Calu3 (cell line): Measurements from ENCODE around the gene GPR107. TPM values are rescaled to one million over a fixed set of nuclear protein-coding genes. Genes with fewer than 3 reads are reported as not detected.

Experiments
- BruUV-seq: library from RNA; stranded (reverse); fragments of 400-500 nt; replicated peaks from 2 replicates; lab custom pipeline; 2021; lab: Mats Ljungman, UMichigan
- CTCF ChIA-PET: fragments of 300-600 bp; sonication (Branson Sonifier 250); formaldehyde crosslinking; loops from one replicate; lab custom pipeline; 2022; ENCODE audit warnings: antibody characterized with exemption; lab: Charles Lee
- DNase-seq: peaks from one replicate; pipeline ENCODE4 v3.0.0; 2022
- H3K27ac Mint-ChIP-seq: one replicate; pipeline ENCODE4 v1.8.0; 2022; ENCODE audit warnings: mixed read lengths; ENCODE audit not compliant: unreplicated experiment
- H3K27me3 Mint-ChIP-seq: one replicate; pipeline ENCODE4 v1.8.0; 2022; ENCODE audit warnings: mixed read lengths; ENCODE audit not compliant: unreplicated experiment
- H3K36me3 Mint-ChIP-seq: one replicate; pipeline ENCODE4 v1.8.0; 2022; ENCODE audit warnings: mild to moderate bottlenecking, moderate library complexity, mixed read lengths; ENCODE audit not compliant: insufficient read depth, unreplicated experiment
- H3K4me1 Mint-ChIP-seq: one replicate; pipeline ENCODE4 v1.8.0; 2022; ENCODE audit warnings: mild to moderate bottlenecking, low read depth, mixed read lengths; ENCODE audit not compliant: unreplicated experiment
- H3K4me3 Mint-ChIP-seq: one replicate; pipeline ENCODE4 v1.8.0; 2022; ENCODE audit warnings: mild to moderate bottlenecking, low read depth, moderate library complexity, mixed read lengths; ENCODE audit not compliant: unreplicated experiment
- H3K9me3 Mint-ChIP-seq: one replicate; pipeline ENCODE4 v1.8.0; 2022; ENCODE audit warnings: low read depth, mixed read lengths; ENCODE audit not compliant: unreplicated experiment
- intact Hi-C: fragments of 100-400 bp; cut with micrococcal nuclease; formaldehyde crosslinking; loops from one replicate; pipeline ENCODE4 v1.10.0; 2022; ENCODE audit not compliant: unreplicated experiment
- total RNA-seq: library from RNA; stranded (reverse); gene quantifications from 2 replicates; pipeline ENCODE4 v1.2.3, GENCODE V29; 2022
- TF ChIP-seq, protein P1 (sequence below): fragments of 200-600 bp; IDR thresholded peaks from one replicate; pipeline ENCODE4 v1.8.0; 2022; ENCODE audit warnings: antibody characterized with exemption; ENCODE audit not compliant: unreplicated experiment

Gene GPR107
- total RNA-seq, 1 experiment from 2014 or later, result 43.4 TPM

DNA sequence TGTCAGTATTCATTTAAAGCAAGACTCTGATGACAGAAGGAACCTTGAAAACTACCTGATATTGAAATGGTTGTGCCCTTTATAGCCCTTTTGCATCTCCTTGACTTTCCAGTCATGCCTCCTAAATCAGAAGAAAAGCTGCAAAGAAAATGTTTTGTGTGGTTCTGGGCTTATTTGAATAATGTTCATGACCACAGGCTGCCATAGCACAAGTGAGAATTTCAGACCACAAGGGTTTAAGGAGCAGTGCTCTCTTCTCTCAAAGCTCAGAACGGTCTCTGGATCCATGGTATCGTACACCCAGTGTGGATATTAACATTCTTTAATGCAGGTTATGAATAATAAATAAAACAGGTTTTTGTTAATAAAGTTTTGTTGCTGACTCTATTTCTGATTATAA, 54.2 kb downstream of the GPR107 start:
- intact Hi-C loops, result loop anchor here (1.0 kb wide), 1 partner anchor 128 kb away; no protein-coding TSS in a partner anchor
- BruUV-seq, result no TSS peak
- CTCF ChIA-PET, result interaction anchor here (0.5 to 0.7 kb wide), 2 partner anchors 282 to 350 kb away, joined by 3 to 4 read pairs; no protein-coding TSS in a partner anchor
- DNase-seq, result no peak
- Mint-ChIP-seq H3K27me3 (no peaks in the 10 kb centered on the region), H3K36me3 (peaks cover 4% of the 10 kb centered on the region), H3K4me3 (no peak overlapping the region), H3K9me3 (no peaks in the 10 kb centered on the region), H3K27ac (no peak overlapping the region), H3K4me1 (no peaks in the 10 kb centered on the region)
- TF ChIP-seq, protein P1, sequence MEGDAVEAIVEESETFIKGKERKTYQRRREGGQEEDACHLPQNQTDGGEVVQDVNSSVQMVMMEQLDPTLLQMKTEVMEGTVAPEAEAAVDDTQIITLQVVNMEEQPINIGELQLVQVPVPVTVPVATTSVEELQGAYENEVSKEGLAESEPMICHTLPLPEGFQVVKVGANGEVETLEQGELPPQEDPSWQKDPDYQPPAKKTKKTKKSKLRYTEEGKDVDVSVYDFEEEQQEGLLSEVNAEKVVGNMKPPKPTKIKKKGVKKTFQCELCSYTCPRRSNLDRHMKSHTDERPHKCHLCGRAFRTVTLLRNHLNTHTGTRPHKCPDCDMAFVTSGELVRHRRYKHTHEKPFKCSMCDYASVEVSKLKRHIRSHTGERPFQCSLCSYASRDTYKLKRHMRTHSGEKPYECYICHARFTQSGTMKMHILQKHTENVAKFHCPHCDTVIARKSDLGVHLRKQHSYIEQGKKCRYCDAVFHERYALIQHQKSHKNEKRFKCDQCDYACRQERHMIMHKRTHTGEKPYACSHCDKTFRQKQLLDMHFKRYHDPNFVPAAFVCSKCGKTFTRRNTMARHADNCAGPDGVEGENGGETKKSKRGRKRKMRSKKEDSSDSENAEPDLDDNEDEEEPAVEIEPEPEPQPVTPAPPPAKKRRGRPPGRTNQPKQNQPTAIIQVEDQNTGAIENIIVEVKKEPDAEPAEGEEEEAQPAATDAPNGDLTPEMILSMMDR, result no peak

DNA sequence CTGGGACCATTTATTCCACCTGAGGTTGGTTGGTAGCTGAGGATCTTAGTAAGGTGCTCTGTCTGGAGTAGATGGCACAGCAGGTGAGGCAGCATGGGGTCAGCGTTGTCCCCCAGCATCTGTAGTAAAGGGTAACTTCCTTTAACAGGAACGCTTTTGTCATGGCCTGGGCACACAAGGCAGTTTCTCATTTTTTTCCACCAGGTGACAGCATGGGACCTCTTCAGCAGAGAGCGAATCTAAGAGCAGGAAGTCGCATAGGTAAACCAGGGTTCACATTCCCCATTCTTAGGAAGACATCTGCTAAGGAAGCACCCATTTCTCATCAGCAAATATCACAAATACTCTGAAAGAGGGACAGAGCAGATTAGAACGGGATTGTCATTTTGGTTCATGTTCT, 56.5 kb downstream of the GPR107 start:
- DNase-seq, result no peak
- Mint-ChIP-seq H3K36me3 (peaks cover 4% of the 10 kb centered on the region), H3K4me1 (no peaks in the 10 kb centered on the region), H3K27ac (no peak overlapping the region), H3K4me3 (no peak overlapping the region), H3K9me3 (no peaks in the 10 kb centered on the region), H3K27me3 (no peaks in the 10 kb centered on the region)
- intact Hi-C loops, result no loop called here
- CTCF ChIA-PET, result no interaction called here
- no TSS peak for BruUV-seq
- TF ChIP-seq, protein P1, result no peak

- Mint-ChIP-seq H3K27ac (no peak overlapping the region), H3K4me1 (no peaks in the 10 kb centered on the region), H3K36me3 (peaks cover 4% of the 10 kb centered on the region), H3K9me3 (no peaks in the 10 kb centered on the region), H3K4me3 (no peak overlapping the region), H3K27me3 (no peaks in the 10 kb centered on the region)
- intact Hi-C loops, result no loop called here
- TF ChIP-seq, protein P1, result no peak
- CTCF ChIA-PET, result no interaction called here
- no TSS peak for BruUV-seq
- no peak for DNase-seq
These were observed 56.9 kb downstream of the GPR107 start for GRCh38 chr9:130110596-130111021.

DNA sequence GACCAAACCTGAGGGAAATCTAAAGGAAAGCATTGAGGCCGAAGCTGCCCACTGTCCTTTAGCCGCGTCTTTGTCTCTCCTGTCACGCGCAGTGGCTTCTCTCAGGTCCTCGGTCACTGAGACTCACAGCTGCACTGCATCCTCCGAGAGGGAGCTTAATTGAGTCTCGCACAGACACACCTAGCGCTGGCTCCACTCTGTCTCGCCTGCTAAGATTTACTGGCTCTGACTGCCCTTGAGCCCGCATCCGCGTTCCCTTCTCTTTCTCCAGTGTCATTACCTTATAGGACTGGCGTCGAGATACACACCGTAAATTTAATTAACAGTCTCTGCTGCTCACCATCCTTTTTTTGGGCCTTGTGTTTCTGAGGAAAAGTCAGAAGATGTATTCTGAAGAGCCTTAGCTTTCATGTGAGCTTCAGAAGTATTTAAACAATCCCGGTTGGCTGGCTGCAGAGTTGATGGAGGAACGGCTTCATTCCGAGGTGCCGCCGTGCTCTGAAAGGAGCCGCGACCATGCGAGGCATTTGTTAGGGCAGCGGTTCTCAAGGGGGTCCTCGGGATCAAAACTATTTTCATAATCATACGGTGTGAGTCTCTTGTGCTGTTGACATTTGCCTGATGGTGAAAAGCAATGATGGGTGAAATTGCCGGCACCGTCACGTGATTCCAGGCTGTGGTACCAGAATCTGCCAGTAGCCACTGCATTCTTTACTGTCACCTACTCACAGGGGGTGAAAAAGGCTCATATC, 58.3 kb downstream of the GPR107 start:
- H3K27me3 Mint-ChIP-seq, result no peaks in the 10 kb centered on the region
- CTCF ChIA-PET, result no interaction called here
- BruUV-seq, result no TSS peak
- TF ChIP-seq, protein P1, result no peak
- H3K27ac Mint-ChIP-seq, result no peak overlapping the region
- intact Hi-C loops, result no loop called here
- peaks cover 4% of the 10 kb centered on the region for H3K36me3 Mint-ChIP-seq
- no peaks in the 10 kb centered on the region for H3K9me3 Mint-ChIP-seq
- DNase-seq, result no peak
- H3K4me1 Mint-ChIP-seq, result no peaks in the 10 kb centered on the region
- no peak overlapping the region for H3K4me3 Mint-ChIP-seq
